NCI-H1436 (cell line): Measurements from ENCODE around the gene ERG28.
"Not testable (repeated sequence)": the region's sequence is repeated elsewhere in the genome, so short reads cannot be mapped to it uniquely, and the experiment has no call there.

Source experiments
- DNase-seq: peaks from one replicate; lab custom pipeline; 2025; lab: John Stamatoyannopoulos, UW

ERG28 gene, protein sequence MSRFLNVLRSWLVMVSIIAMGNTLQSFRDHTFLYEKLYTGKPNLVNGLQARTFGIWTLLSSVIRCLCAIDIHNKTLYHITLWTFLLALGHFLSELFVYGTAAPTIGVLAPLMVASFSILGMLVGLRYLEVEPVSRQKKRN

DNA sequence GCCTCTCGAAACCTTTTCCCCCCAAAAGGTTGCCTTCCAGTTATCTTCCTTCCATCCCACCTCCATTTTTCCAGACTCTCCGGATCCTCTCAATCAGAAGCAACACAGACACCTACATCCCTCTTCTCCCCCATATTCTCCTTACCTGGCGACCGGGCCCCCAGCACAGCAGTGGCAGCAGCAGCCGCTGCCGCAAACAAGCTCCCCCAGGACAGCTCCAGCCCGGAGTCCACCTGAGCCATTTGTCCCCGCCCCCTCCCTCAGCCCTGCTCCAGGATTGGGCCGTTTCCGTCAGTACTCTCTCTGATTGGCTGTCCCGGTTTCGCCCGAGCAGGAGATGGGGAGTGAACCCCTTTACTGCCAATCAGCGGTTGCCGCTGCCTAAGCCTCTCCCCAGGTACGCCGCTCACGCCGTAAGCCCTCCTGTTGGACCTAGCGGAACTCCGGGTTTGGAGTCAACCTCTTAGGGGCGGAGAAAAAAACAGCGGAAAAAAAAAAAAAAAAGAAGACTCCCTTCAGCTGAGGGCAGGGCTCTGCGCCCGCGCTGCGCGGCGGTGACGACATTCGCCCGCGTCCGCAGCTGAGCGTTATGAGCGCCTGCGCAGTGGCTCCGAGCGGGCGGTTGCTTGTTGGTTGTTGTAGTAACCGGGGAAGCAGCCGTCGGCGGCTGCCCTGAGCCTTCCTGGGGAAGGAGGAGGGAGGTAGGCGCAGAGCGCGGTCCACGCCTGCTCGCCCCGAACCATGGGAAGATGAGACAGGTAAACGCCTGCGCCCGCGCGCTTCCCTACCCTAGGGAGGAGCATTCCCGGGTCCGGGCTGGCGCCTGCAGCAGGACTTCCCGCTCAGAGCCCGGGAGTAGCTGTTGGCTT lies at the start of gene ERG28, which contains the start of gene TTLL5:
ERG28 (minus strand) TSS at position 247 of the 869 bp plus-strand sequence. CDS start 3,374 bp downstream, outside the sequence.
TTLL5 (plus strand) TSS at position 617 of the 869 bp plus-strand sequence. CDS start 1,904 bp downstream, outside the sequence.
- peak; percentile 97 for DNase-seq

DNA sequence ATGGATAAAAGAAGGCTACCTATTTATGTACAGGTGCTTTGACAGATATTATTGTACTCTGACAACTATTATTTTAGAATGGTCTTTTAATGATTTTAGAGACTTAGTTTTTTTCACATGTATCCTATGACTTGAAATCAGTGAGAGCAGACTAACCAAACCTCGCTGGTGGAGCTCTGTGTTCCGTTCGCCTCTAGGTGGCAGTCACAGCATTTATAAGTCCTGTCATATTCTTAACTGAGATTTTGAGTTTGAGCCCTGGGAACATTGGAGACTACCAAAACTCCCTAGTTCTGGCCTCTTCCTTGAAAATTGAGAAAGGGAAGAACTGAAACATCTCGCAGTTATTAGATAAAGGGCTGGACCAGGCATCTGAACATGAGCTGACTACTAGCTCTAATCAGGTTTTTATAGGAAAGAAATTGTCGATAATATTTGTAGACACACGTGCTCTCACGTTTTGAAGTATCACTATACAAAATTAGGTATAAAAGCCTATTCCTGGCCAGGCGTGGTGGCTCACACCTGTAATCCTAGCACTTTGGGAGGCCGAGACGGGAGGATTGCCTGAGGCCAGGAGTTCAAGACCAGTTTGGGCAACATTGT lies 48.6 kb upstream of the ERG28 start:
- peak; percentile 50 for DNase-seq

DNA sequence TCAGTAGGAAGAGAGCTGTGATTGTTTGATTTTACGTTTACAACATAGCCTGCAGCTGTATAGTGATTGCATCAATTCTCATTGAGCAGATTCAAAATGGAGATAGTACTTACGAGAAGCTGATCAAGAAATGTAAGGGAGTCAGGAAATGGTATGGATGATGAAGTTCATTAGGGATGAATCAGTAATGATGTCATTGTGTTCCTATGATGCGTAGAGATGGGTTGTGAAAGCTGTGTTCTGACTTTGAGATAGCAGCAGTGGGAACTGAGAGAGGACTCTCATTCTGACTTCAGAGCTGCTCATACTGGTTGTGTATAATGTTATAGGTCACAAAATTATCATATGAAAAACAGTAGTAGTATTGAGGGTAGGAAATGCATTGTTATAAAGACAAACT lies 44.3 kb upstream of the ERG28 start:
- no peak for DNase-seq

DNA sequence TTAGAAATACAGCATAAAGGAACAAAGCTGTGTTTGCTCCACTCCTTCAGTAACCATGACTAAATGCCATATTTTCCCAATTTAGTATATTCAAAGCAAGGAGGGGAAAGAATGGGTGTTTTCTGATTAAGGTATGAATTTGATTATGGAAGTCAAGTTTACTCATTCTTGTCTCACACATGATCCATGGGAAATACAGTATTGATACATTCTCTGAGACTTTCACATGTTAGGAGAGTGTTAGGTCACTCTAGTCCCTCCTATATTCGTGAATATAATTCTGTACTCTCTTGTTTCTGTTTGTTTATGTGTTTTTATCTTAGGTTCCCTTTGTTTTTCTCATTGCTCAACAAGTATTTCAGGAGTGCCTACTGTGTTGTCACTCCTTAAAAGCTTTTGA lies 42.8 kb upstream of the ERG28 start:
- no peak for DNase-seq

DNA sequence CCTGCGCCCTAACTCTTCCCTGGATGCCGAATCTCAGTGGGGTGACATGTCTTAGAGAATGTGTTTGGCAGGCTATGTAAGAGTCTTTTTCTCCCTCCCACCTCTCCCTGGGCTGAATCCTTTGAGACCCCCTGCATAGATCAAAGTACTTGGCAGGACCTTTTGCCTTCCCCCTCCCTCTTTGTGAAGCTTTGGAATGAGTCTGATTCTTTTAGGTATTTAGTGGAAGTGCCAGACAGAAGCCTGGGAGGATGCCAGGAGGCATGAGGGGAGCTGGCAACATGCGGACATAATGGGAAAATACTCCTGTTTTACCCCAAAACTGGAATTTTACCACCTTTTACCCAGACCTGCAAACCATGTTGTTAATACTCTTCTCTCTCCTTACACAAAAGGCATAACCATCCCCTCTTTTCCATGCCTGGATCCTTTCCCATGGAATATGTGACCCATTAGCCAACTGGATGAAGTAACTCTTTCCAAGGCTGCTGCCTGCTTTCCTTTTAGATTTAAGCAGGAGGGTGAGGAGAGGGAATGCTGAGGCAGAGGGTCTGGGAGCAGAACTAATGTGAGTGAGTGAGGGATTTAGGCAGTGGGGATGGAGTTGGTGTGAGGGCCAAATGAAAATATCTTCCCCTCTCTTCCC lies 42.1 kb upstream of the ERG28 start:
- no peak for DNase-seq

DNA sequence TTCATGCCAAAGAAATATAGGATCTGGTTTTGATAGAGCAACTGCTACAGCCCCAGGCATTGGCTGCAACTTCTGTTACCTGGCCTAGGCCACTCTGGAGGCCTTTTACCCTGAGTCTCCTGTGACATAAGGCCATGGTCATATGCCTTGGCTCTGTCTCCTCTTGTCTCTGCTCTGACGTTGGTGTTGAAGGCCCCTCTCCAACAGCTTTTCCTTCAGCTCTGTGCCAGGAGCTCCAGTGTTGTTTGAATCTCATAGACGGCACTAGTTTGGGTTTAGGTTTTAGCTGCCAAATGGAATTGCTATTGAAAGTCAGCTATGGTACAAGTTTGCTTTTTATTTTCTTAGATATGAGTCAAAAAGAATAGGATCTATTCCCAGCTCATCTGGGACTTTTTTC lies 41.4 kb upstream of the ERG28 start:
- no peak for DNase-seq

DNA sequence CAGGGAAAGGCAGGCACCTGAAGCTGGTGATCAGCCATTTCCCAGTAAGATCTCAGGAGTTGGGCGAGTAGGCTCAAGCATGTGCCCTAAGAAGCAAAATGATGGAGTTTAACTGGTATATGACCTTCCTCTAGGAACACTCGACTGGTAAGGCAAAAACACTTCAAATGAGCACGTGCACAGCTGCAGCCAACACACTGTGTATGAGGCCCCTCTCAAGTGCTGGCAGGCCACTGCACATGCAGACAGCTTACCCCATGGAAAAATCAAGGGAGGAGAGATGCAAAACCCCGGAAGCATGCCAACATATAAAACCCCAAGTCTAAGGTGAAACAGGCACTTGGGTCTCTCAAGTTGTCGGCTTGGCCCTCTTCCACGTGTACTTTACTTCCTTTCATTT lies 39.6 kb upstream of the ERG28 start:
- no peak for DNase-seq

DNA sequence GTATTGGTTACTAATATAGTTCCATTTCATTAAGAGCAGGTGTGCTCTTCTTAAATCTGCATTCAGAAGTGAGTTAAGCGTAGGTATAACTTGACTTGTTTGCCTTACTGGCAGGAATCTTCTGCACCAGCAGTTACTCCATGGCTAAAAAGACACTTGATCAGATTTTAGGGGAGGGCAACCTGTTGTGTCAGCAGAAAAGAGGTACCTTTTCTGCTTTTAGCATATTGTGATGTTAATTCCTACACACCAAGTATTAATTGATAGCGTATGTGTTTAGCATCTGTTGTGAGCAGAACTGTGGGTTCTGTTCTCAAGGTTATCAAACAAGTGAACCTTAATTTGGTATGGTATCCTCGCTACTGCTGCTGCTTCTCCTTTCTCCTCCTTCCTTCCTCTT lies 38.7 kb upstream of the ERG28 start:
- DNase-seq = no peak

DNA sequence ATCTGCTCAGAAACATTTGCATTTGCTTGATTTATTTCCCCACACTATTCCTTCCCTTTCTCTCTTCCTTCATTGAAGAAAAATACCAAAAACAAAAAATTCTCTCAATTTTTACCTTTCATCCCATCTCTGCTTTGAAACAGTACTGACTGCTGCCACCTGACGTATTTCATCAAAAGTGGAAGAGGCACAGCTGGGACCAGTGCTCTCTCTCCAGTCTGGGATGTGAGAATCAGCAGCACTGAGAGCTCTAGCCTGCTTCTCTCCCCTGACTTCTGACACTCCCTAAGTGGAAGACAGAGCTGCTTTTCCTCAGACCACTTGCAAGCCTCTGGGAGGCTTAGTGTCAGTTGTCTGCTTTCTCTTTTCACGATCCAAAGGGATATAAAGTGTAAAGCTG lies 37.2 kb upstream of the ERG28 start:
- no peak for DNase-seq

DNA sequence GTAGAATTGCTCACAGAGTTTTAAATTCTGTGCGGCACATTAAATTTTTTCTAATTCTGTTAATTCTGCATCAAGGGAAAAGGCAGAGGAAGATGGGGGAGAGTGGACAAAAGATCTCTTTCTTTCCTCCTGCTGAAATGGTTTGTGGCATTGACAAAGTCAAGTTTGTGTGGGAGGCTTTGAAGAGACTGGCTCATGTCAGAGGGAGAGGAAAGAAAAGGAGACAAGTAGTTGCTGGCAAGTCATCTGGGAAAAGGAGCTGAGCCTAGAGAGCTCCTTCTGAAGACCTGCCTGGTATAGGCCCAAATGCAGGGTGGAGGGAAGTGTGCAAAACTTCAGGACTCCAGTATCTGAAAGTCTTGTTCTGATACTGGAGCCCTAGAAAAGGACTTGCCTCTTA lies 36.7 kb upstream of the ERG28 start:
- DNase-seq = no peak

DNA sequence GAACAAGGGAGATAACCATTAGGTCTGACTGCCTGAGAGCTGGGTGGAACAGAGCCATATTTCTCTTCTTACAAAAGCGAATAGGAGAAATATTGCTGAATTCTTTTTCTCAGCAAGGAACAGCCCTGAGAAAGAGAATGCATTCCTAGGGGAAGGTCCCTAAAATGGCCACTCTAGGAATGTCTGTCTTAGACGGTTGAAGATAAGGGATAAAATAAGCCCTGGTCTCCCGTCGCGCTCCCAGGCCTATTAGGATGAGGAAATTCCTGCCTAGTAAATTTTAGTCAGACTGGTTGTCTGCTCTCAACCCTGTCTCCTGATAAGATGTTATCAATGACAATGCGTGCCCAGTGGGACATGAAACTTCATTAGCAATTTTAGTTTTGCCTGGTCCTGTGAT lies 34.3 kb upstream of the ERG28 start:
- DNase-seq = not testable (repeated sequence)

DNA sequence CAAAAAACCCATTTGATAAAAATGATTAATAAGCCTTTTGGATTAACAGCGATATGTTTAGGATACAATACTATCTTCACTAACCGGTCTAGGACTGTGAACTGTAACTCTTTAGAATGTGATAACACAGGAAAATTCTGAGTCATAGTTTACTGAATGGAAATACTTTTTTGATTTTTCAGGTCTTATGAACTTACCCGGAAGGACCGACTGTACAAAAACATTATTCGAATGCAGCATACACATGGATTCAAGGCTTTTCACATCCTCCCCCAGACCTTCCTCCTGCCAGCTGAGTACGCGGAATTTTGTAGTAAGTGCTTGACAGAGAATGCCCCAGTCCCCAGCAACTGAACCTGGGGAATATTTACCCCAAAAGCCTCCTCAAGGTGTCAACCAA lies 29.3 kb upstream of the ERG28 start:
- no peak for DNase-seq

DNA sequence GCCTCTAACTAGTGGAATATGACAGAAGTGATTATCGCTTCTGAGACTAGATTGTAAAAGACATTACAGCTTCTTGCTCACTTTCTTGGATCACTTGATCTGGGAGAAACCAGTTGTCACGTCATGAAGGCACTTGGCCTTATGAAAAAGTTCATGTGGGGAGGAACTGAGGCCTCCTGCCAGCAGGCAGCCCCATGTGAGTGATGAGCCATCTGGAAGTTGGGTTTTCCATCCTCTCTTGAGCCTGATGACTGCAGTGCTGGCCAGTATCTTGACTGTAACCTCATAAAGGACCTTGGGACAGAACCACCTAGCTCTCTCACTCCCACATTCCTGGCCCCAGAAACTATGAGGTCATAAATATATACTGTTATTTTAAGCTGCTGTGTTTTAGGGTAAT lies 28.3 kb upstream of the ERG28 start:
- no peak for DNase-seq

DNA sequence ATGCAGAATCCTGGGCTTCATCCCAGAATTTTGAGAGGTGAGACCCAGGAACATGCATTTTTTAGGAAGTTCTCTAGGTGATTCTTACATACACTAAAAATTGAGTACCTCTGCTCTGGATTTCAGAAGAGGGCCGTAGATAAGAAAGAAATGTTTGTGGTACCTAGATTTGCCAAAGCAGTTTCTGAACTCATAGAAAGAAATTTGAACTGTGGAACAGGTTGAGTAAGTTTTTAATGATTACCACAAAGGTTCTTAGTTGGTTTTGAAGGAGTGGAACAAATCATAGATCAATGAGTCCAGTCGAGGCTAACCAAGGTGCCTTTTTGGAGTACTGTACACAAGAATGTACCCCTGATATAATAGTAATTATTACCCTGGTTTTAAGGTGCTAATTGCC lies 25.2 kb upstream of the ERG28 start:
- DNase-seq = no peak

DNA sequence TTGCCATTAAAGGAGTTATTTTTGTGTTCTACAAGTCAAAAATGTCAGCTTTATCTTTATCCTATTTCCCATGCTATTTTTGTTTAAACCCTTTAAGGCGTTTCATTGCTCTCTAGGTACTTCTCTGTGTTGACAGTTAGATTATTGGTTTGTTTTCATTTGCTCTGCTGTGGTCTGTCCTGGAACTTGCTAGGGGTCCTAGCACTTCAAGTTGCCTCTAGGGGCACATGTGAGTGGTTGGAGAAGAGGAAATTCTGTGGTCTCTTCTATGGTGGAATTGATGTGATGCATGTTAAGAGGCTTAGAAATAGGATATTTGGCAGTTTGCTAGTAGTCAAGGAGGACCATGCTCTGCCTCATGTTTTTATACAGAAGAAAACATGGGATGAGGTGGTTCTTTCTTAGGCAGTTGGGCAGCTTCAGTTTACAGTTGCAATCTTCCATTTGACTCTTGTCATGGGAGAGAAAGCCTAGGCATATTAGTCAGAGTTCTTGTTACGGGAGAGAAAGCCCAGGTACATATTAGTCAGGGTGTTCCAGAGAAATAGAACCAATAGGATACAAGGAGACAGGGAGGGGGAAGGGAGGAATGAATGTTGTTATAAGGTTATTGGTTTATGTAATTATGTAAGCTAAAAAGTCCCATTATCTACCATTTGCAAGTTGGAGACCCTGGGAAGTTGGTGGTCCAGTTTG lies 14.7 kb upstream of the ERG28 start:
- no peak for DNase-seq

DNA sequence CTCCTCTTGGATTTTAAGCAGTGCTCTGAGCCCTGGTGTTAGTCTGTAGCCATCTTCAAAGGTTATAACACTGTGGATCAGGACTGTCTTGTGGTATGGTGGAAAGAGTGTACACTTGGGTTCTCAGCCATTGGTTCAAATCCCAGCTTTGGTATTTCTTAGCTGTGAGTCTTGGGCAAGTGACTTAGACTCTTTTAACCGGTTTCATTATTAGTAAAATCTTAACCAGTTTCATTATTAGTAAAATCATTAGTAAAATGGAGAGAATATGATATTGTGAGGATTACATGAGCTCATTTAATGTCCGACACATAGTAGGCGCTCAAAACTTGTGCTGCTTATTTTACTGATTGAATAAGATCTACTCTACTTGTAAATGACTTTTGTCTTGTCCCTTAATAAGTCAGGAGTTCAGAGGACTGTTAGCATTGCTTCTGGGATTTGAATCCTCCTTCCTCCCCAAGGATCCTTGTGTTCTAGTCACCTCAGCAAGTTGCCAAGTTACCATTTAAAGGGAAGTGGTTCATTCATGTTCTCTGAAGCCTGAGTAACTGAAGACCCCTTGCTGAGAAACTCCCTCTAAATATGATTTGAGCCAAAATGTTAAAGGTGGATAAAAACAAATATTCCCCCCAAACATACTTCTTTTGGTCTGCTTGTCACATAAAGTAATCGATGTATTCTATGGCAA lies 12.8 kb upstream of the ERG28 start:
- DNase-seq = no peak

DNA sequence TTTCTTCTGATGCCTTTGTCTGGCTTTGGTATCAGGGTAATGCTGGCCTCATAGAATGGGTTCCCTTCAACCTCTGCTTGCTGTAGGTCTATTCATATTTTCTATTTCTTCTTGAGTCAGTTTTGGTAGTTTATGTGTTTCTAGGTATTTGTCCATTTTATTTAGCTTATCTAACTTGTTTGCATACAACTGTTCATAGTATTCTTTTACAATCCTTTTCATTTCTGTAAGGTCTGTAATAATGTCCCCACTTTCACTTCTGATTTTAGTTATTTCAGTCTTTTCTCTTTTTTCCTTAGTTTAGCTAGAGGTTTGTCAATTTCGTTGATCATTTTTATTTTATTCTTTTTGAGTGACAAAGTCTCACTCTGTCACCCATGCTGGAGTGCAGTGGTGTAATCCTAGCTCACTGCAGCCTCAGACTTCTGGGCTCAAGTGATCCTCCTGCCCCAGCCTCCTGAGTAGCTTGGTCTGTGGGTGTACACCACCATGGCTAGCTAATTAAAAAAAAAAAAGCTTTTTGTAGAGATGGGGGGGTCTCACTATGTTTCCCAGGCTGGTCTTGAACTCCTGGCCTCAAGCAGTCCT lies 12.0 kb upstream of the ERG28 start:
- no peak for DNase-seq

DNA sequence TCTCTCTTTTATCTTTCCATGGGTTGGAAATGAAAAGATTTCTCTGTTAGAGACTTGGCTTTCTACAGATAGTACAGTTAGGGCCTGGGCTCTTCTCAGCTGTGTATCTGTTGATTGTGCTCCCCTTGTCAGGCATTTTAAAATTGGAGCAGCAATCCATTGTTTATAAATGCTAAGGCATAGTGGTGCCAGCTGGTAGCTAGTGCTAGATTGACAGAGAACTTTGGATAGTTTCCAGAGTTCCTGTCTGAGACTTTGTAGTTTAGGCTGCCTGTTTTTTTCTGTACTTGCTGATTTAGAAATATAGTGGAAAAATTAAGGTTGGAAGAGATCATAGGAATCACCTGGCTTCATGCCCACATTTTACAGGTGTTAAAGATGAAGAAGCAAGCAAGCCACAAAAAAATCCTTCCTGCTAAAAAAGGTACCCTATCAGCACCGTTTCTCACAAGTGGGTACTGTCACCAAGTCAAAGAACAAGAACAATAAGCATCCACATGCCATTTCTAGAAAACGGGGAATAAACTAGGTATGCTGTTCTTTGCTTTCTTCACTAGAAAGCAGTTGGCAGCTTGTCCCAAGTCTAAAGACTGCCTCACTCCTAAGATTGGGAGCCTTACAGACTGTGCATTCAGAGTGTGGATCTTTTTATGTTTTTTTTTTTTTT lies 6.6 kb upstream of the ERG28 start:
- DNase-seq = no peak

DNA sequence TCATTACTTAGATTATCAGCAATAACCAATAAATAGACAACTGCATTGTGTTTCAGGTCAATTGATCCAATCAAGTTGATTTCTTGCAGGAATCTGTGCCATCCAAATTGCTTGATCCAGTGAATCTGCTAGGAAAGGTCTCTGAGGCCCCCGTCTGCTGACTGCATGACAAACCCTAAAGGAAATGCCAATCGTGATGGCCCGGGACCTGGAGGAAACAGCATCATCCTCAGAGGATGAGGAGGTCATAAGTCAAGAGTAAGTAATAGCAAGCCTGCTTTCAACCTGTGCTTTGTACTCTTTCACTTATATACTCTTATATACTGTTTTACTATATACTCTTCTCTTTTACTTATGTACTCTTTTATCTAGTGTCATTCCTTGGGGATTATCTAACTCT lies 2.3 kb upstream of the ERG28 start:
- DNase-seq = no peak

DNA sequence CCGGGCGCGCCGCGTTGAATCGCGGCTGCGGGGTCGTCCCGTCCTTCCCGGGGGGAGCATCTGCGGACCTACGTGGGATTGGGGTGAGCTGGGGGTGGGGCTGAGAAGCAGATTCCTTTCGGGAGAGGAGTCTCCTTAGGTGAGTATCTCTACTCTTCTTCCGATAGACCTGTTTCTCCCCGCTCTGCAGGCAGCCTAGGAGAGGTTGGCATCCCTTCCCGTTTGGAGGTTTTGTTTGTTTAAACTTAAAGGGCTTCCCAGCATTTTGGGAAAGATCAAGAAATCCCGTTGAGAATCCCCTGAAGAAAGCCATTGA lies 781 bp upstream of the ERG28 start:
- DNase-seq = no peak

DNA sequence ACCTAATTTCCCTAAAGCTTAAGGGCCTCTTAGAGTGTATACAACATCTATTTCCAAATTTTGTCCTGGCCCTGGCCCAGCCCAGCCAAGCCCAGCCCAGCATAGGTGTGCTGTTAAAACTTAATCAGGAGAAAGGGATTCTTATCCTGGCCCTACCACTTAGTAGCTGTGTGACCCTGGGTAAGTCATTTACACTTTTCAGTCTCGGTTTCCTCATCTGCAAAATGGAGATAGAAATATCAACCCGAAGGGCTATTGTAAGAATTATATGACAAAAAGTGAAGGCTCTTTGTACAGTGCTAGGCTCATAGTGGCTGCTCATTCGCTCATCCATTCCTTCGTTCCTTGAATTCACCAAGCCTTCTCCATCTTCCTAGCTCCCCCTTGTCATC lies 442 bp downstream of the ERG28 start:
- DNase-seq = no peak
